SK-N-SH treated with all-trans-retinoic acid at 6 μM for 48 hours (cell line): ENCODE measurements around the gene CLDN11.
A peak's percentile ranks its signal among the peaks of the same experiment; 100 is the strongest.

Experiments used
- ATAC-seq: fragments of 200-7000 bp; cut with Tn5 transposase; 3 replicates; pipeline ENCODE4 v1.9.1; 2020; ENCODE audit warnings: mild to moderate bottlenecking, moderate library complexity
- ARNTL ChIP-seq: fragments of 450-650 bp; formaldehyde crosslinking; IDR thresholded peaks from 2 replicates; pipeline ENCODE4 v1.5.0; 2020; ENCODE audit warnings: low read depth, mild to moderate bottlenecking, moderate library complexity, borderline replicate concordance
- BACH2 ChIP-seq: fragments of 250-450 bp; sonication (Bioruptor Pico); IDR thresholded peaks from 2 replicates; pipeline ENCODE4 v1.9.0; 2021; ENCODE audit warnings: mild to moderate bottlenecking, borderline replicate concordance
- CREB5 ChIP-seq: fragments of 250-450 bp; sonication (Bioruptor Pico); IDR thresholded peaks from 2 replicates; pipeline ENCODE4 v1.5.1; 2020; ENCODE audit warnings: low read depth, mild to moderate bottlenecking, moderate library complexity
- CSDC2 ChIP-seq: fragments of 250-450 bp; sonication (Bioruptor Pico); IDR thresholded peaks from 2 replicates; pipeline ENCODE4 v1.5.0; 2020; ENCODE audit warnings: mild to moderate bottlenecking, moderate library complexity
- CSRNP3 ChIP-seq: fragments of 250-450 bp; sonication (Bioruptor Pico); IDR thresholded peaks from 2 replicates; pipeline ENCODE4 v1.5.1; 2021; ENCODE audit warnings: mild to moderate bottlenecking, moderate library complexity
- ISL1 ChIP-seq: fragments of 250-450 bp; sonication (Bioruptor Pico); IDR thresholded peaks from 2 replicates; pipeline ENCODE4 v2.1.2; 2022; ENCODE audit warnings: mild to moderate bottlenecking, moderate library complexity
- OSR1 ChIP-seq: fragments of 250-450 bp; sonication (Bioruptor Pico); IDR thresholded peaks from 2 replicates; pipeline ENCODE4 v1.8.0; 2022; ENCODE audit warnings: moderate library complexity, mild to moderate bottlenecking, inconsistent platforms
- PATZ1 ChIP-seq: fragments of 250-450 bp; sonication (Bioruptor Pico); IDR thresholded peaks from 2 replicates; pipeline ENCODE4 v1.8.0; 2020; ENCODE audit warnings: mild to moderate bottlenecking, moderate library complexity, borderline replicate concordance
- SNAI2 ChIP-seq: fragments of 250-450 bp; sonication (Bioruptor Pico); IDR thresholded peaks from 2 replicates; pipeline ENCODE4 v1.5.0; 2020; ENCODE audit warnings: mild to moderate bottlenecking, moderate library complexity
- TCF4 ChIP-seq: fragments of 250-450 bp; sonication (Bioruptor Pico); IDR thresholded peaks from 2 replicates; pipeline ENCODE4 v1.8.0; 2021; ENCODE audit warnings: mild to moderate bottlenecking, moderate library complexity, borderline replicate concordance
- TOX ChIP-seq: fragments of 250-450 bp; sonication (Bioruptor Pico); IDR thresholded peaks from 2 replicates; pipeline ENCODE4 v1.8.0; 2021; ENCODE audit warnings: mild to moderate bottlenecking, moderate library complexity, borderline replicate concordance
- TSHZ2 ChIP-seq: fragments of 250-450 bp; sonication (Bioruptor Pico); IDR thresholded peaks from 2 replicates; pipeline ENCODE4 v1.5.0; 2020; ENCODE audit warnings: mild to moderate bottlenecking, moderate library complexity
- ZC3H10 ChIP-seq: fragments of 250-450 bp; sonication (Bioruptor Pico); IDR thresholded peaks from 2 replicates; pipeline ENCODE4 v1.5.1; 2021; ENCODE audit warnings: mild to moderate bottlenecking, moderate library complexity
- ZFP30 ChIP-seq: fragments of 450-650 bp; formaldehyde crosslinking; IDR thresholded peaks from 2 replicates; pipeline ENCODE4 v1.5.0; 2022; ENCODE audit warnings: mild to moderate bottlenecking, moderate library complexity
- ZNF565 ChIP-seq: fragments of 450-650 bp; formaldehyde crosslinking; conservative IDR thresholded peaks from 2 replicates; pipeline ENCODE4 v1.5.0; 2020; ENCODE audit warnings: low read depth, mild to moderate bottlenecking, moderate library complexity
- ZNF70 ChIP-seq: fragments of 450-650 bp; formaldehyde crosslinking; IDR thresholded peaks from 2 replicates; pipeline ENCODE4 v1.5.0; 2020; ENCODE audit warnings: mild to moderate bottlenecking, moderate library complexity
- ZNF8 ChIP-seq: fragments of 450-650 bp; formaldehyde crosslinking; IDR thresholded peaks from 2 replicates; pipeline ENCODE4 v1.5.0; 2020; ENCODE audit warnings: mild to moderate bottlenecking, moderate library complexity

CLDN11 gene

GRCh38 chr3:170428095-170428494 lies 9.4 kb downstream of the CLDN11 start (continued):
- TF ChIP-seq PATZ1 (CRISPR knock-in tag), result no peak
- TF ChIP-seq, all 23 proteins: peak for 0

GRCh38 chr3:170429050-170429449 lies 10.4 kb downstream of the CLDN11 start:
- ATAC-seq, result peak; percentile 69

GRCh38 chr3:170431054-170431453 lies 12.4 kb downstream of the CLDN11 start:
- ATAC-seq, result no peak
- TF ChIP-seq ARNTL, result no peak
- no peak for TF ChIP-seq ZFP30 (CRISPR knock-in tag)
- TF ChIP-seq CREB5 (CRISPR knock-in tag), result no peak
- TF ChIP-seq ISL1 (CRISPR knock-in tag), result no peak
- no peak for TF ChIP-seq OSR1 (CRISPR knock-in tag)
- TF ChIP-seq SNAI2 (CRISPR knock-in tag), result no peak
- TF ChIP-seq, all 23 proteins: peak for 0

More at GRCh38 chr3:170429050-170429449, 10.4 kb downstream of the CLDN11 start:
- TF ChIP-seq CSDC2 (no peak), ZC3H10 (CRISPR knock-in tag) (no peak), ZNF70 (CRISPR knock-in tag) (no peak), SNAI2 (CRISPR knock-in tag) (no peak), CSRNP3 (no peak), BACH2 (CRISPR knock-in tag) (no peak), CREB5 (CRISPR knock-in tag) (no peak), ISL1 (CRISPR knock-in tag) (no peak), TCF4 (CRISPR knock-in tag) (no peak)

- ATAC-seq, result no peak
- TF ChIP-seq PATZ1 (CRISPR knock-in tag), result no peak
- no peak for TF ChIP-seq CSDC2
Measured at GRCh38 chr3:170432416-170432815, 13.7 kb downstream of the CLDN11 start.

GRCh38 chr3:170436697-170437096 lies 18.0 kb downstream of the CLDN11 start:
- TF ChIP-seq TOX (CRISPR knock-in tag), result no peak
- TF ChIP-seq ZNF565 (CRISPR knock-in tag), result no peak
- no peak for TF ChIP-seq ZNF8 (CRISPR knock-in tag)
- TF ChIP-seq CSRNP3, result no peak
- TF ChIP-seq TSHZ2 (CRISPR knock-in tag), result no peak
- TF ChIP-seq, all 23 proteins: peak for 0
- no peak for ATAC-seq
